DMS53 treated with DMSO at 0.1 percent for 48 hours (cell line): ENCODE measurements around the gene PXYLP1.

Experiments used
- DNase-seq: peaks from one replicate; lab custom pipeline; 2025; ENCODE audit not compliant: unreplicated experiment; lab: John Stamatoyannopoulos, UW

The PXYLP1 gene

DNA sequence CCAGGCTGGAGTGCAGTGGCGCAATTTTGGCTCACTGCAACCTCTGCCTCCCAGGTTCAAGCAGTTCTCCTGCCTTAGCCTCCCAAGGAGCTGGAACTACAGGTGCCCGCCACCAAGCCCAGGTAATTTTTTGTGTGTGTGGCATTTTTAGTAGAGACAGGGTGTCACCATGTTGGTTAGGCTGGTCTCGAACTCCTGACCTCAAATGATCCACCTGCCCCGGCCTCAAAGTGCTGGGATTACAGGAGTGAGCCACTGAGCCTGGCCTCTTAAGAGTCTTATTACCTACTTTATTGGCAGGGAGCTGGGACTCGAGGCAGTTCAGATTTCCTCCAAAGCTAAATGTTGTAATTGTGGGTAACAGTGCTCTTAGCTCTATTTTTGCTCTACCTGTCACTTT is 16.4 kb downstream of the PXYLP1 start:
- DNase-seq: no peak

DNA sequence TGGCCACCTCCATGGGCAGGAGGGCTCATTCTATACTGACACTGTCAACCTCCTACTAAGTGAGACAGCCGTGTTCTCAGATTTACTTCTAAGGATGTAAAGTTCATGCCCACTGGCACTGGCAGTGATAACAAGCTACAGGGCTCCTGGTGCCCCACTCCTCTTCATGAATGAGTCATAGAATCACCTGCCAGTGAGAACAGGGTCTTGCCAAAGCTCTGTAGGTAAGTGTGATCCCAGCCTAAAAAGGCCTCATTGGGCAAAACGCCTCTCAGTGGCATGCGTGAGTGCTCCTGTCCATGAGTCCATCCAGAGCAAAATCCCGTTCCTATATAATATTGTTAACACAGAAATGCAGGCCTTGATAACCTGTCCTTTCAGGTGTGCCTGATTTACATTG is 17.4 kb downstream of the PXYLP1 start:
- no peak for DNase-seq

DNA sequence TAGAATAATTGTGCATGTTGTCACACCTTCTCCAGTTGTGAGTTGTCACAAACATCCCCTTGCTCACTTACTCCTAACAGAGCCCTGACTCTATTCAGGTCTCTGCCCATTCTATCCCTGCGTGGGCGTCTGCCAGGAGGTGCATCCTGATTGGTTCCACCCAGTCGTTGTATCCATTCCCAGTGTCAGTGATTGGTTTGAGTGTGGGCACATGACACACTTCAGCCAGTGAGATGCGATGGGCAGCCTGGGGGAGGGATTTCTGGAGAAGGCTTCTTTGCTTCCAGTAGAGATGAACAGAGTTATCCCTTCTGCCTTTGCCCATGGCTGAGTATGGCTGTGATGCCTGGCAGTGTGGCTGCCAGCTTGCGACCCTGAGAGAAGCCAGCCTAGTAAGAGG is 18.7 kb downstream of the PXYLP1 start:
- DNase-seq: no peak

DNA sequence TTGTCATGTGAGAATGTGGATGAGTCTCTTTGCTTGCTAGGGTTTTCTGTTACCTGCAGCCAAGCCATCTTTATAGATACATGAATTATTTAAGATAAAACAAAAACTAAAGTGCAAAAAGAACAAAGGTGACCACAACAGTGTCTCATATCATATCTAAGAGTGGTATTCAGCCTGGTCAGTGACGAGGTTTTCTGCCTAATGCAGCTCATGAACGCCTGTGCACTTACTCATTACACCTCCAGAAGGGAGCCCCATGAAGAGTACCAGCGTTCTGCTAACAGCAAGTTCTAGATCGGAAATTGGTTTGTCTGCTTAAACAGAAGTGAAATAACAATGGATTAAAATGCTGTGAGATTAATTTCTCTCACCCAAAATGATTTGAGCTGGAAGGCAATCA is 19.2 kb downstream of the PXYLP1 start:
- no peak for DNase-seq

DNA sequence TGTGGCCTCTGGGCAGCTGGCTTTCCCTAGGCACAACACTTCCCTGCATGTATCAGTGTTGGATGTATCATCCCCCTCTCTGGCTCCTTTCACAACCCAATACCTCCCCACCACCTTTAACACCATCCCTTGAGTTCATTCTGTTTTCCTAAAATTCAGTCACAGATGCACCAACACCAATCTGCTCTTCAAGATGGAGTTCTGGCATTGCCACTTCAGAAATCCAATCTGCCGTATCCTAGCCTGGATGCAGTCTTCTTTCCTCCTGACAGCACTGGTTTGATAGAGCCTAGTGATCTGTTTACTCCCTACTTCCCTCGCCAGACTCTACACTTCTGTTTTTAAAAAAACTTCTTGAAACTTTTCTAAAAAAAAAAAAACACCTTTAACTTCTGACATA is 21.7 kb downstream of the PXYLP1 start:
- DNase-seq: no peak

DNA sequence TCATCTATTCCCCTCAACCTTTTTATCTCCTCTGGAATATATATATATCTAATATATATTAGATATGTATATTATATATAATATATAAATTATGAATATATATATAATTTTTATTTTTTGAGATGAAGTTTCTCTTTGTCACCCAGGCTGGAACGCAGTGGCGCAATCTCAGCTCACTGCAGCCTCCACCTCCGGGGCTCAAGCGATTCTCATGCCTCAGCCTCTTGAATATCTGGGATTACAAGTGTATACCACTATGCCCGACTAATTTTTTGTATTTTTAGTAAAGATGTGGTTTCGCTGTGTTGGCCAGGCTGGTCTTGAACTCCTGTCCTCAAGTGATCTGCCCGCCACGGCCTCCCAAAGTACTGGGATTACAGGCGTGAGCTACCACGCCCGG is 22.2 kb downstream of the PXYLP1 start:
- DNase-seq: no peak

DNA sequence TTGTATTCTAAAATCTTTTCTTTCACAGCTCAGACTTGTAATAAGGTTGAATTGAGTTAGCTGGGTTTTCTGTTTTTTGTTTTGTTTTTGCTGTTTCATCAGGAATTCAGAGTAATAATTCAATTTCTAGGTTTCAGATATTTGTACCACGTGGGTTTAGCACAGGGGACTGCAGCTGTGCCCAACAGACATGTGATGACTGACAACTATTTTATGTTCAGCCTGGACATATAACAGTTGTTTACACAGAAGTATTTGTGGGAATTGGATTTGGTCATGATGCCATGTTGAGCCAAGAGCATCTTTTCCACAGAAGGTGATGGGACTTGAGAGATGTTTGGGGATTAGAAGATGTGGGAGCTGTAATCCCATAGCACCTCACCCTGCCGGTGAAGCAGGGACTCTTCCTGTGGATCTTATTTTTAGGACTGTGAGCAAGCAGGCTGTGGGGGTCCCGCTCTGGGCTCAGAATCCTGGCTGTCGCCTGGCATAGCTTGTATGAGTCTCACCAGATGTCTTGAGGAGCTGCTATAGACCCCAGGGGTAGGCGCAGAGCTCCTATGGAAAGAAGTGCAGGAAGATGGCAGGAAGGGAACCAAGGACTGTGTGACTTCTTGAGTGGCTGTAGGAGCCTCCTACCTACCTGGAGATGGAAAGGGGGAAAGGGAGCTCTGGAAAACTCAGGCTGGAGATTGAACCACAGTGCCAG is 23.7 kb downstream of the PXYLP1 start:
- DNase-seq: no peak

DNA sequence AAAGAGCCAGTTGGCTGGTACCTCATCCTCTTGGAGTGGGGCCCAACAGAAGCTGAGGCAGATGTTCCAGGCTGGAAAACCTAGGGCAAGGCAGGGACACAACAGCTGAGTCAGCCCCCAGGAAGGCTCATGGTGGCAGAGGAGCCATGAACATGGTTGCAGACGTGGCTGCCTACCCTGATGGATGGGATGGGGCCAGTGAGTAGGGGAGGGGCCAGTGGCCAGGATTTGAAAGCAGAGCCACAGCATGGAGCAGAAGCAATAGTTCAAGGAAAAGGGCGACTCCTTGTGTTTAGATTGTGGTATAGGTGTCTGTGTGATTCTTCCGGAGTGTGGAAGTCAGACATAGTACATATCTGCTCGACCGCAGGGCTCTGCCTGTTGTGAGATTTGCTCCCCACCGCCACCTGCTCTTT is 24.2 kb downstream of the PXYLP1 start:
- no peak for DNase-seq

DNA sequence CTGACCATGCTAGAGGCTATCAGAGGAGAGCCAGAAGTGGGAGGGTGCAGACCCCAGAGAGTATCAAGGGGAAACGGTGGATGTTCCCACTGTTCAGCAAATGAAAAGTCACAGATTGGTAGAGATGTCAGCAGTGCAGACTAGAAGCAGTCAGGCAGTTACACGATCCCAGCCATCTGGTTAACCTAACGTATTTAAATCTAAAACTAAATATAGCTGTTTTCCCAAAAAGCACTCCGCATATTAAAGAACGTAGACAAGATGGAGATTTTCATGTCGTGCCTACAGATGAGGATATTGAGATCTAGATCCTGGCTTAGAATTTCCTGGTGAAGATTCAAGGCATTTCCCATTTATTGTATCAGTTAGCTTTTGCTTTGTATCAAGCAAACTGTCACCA is 25.2 kb downstream of the PXYLP1 start:
- no peak for DNase-seq

DNA sequence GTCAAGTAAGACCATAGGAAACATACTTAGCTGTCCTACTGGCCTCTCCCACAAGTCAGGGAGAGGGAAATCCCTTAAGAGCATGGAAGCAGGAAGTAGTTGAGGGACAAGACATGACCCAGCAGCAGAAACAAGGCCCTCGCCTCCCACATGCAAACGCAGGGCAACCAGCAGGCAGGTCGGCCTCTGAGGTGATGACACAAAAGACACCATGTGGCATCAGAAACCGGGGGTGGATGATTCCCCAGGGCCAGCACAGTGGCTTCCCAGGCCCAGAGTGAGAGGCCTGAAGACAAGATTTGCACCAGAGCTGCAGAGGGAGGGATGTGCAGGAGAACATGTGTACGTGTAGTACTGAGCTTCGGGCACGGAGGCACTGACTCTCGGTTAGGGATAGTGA is 26.3 kb downstream of the PXYLP1 start:
- DNase-seq: no peak

DNA sequence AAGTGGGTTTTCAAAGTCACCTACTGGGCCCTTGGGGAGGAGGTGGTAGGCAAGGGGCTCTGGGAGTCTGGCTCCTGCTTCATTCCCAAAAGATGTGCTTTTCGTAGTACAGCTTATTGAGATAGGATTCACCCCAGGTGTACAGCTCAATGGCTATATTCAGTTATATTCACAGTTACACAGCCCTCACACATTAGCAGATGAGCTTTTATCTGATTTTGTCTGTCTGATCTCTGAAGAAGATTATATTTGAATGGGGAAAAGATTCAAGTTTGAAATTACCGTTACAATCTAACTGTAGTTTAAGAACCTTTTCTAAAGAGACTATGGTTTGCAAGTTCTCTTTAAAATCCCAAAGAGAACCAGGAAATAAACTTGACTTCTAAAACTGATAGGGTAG is 27.3 kb downstream of the PXYLP1 start:
- DNase-seq: no peak

DNA sequence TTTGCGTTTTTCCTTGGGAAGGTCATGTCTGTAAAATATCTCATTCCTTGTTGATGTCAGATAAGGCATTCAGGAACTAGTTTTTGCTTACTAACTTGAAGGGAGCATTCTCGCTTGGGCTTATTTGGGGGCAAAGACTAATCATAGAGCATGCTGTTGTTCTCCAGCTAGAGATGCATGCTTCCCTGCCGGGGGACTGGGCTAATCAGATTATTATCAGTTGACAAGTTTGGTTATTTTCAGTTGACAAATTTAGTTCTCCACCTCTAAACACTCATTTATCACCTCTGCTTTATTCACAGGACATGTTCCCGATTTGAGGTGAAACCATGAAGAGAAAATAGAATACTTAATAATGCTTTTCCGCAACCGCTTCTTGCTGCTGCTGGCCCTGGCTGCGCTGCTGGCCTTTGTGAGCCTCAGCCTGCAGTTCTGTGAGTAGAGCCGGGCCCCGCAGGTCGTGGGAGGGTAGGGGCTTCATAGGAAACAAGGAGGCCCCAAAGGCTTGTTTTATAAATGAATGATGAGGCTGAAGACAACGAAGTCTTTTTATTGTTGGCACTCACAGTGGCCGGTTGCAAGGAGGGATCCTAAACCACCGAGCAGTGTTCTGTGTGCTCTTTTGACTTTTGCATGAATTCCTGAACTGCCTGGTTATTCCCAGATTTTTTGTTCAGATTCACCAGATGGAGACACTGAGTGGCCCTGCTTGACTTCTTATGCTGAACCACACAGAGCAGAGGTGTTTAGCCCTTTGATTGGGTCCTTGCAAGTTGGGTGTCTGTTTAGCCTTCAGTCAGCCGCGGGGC is 28.4 kb downstream of the PXYLP1 start:
- no peak for DNase-seq

DNA sequence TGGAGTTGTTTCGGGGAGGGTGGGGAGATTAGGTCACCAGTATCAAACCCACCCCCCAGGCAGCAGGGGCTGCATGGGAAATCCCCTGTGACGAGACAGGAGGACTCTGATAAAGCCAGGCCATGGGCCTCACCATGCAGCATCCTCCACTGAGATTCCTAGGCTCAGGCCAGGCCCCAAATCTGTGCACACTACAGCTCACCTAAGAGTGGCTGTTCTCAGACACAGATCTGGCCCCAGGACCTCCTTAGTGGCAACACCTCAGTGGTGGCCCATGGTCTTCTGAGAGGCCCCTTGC is 29.0 kb downstream of the PXYLP1 start:
- DNase-seq: no peak

DNA sequence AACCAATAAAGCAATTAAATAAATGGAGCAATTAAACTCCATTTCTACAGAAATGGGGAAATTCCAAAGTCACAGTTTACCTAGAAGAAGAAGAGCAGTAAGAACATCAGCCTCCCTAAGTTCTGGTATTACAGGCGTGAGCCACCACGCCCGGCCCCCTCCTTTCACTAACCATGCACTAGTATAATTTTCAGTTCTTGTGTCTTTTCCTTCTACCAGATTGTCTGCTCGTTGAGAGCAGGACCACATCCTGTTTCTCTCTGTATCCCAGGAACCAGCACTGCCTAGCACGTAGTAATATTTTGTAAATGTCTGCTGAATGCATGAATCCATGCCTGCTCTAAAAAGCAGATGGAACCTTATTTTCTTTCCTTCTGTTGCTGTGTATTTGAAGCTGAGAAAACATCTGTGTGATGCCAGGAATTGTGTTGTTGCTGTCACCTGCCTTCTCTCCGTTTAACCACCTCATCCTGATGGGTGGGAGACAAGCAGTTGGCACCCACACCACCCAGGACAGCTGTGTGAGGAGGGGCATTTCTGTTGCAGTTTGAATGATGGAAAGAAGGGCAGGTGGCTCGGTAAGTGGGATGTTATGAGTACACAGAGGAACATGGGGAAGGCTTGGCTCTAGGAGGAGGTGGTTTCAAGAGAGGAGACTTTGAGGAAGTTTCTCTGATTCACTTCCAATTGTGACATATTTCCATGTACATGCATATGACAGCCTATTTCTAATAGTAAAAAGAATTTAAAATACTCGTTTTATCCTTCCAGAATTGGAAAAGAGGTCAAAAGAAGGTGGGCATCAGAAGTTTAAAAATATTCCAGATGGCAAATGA is 30.1 kb downstream of the PXYLP1 start:
- no peak for DNase-seq

DNA sequence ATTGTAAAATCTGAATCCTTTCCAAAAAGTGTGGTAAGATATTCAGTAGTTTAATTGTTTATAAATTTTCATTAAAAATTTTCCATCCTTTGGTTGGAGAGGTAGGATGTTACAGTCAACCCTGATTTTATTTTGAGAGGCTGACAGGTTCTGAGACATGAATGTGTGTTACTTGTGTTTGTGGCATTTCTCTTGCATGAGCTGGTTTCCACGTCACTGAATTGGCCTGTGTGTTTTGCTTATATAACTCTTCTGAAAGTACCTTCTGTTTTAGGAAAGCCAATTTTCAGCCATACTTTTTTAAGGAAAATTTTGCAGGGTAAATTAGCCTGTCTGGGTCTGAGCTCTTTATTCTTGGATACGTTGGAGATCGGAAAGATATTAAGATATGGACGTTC is 30.7 kb downstream of the PXYLP1 start:
- DNase-seq: no peak

DNA sequence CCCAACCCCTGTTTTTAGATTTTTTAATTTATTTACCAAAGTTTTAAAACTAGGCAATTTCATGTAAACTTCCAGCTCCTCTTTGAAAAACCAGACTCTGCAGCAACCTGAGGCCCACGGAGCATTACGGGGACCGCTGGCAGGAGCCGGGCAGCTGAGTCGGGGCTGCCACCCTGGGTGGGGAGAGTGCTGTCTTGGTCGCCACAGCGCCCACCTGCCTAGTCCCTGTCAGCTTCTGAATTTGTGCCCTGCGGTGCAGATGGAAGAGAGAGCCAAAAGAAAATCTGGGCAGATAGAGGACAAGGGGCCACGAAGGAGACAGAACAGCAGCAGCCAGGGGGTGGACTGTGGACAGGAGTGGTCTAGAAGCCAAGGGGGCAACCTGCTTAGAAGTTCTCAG is 34.6 kb downstream of the PXYLP1 start:
- DNase-seq: no peak

DNA sequence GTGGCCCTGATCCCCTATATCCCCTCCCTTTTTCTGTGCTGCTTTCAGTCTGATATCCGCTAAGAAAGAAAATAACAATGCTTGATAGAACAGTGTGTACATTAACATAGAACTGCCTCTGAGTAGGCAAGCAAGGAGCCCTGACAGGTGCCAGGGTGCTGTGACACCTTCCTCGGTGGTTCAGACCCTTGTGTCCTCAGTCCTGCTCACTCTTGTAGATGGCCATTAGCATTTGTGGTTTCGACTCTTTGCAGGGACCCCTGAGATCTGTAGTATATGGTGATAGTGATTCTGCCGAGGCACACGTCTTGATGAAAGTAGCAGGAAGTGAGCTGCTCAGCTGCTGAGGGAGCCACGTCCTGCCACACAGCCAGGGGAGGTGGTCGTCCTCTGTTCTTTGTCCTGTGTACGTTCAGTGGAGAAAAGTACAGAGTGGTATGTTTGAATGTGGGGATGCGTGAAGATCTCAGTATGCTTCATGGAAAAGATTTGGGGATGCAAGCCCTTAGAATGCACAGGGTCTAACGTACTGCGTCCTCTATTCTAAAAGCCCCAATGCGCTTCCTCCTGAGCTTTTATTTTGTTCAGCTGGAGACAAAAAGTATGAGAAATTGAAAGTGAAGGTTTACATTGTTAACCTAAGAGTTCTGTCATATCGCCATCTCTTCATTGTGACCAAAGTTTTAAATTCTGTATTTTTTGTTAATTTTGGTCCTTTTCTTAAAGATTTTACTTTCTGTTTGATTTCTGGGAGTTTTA is 35.4 kb downstream of the PXYLP1 start:
- no peak for DNase-seq

DNA sequence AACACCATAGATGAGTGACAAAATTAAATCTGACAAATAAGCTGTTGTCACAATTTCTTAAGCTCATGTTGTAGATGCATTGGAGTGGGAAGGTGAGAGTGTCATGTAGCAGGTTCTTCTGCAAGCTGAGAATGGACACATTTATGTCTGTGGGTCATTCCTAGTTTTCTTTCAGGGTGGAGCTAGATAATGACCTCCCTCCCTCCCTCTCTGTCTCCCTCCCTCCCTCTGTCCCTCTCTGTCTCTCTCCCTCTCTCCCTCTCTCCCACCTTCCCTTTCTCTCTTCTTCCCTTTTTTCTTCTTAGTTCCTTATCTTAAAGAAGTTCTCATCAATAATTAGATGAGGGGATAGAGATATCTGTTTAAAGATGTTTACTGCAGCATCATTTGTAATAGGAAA is 36.0 kb downstream of the PXYLP1 start:
- no peak for DNase-seq

DNA sequence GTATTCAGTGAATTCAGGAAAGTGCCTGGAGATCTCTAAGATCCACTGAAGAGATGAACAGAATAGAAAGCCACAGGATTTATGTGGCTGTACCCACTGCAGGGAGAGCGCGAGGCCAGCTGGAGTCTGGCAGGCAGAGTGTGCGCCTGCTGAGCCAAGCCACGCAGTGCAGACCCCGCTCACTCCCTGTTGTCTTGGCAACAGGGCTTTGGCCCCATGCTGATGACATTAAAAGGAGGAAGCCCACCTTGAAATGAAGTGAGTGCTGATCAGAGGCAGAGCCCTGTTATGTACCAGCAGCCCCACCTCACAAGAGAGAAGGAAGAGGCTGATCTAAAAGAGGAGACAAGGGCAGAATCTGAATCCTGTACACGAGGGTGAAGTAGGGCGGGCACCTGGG is 36.7 kb downstream of the PXYLP1 start:
- no peak for DNase-seq

DNA sequence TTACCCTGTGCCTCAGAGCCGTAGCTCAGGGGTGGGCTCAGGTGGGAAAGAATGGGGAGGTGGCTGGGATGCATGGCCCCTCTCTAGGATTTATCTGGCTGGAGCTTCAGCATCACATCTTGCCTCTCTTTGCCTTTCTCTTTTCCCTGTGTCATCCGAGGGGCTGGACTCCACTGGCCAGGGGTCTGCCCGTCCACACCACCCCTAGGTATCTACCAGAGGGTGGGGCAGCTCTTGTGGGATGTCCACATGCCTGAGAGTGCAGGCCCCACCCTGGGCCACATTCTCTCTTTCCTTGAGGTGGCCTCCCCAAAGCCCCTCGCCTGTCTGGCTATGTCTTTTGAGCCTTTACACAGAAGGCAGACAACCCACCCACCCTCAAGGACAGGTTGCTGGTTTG is 37.2 kb downstream of the PXYLP1 start:
- DNase-seq: no peak

DNA sequence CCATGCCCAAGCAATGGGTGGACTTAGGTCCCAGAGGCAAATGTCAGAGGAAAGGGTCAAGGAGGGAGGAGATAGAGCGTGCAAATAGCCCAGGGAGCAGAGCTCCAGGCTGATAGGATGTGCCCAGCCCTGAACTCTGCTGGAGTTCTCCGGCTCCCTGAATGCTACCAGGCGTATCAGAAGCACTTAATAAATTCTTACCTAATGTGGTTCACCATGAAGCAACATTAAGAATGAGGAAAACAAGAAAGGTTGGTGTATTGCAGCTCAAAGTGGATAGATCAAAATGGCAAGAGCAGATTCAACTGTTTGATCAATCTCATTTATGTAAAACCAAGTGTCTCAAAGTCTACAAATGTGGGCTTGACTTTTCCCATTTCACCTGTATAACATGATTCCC is 38.3 kb downstream of the PXYLP1 start:
- no peak for DNase-seq
